ENCODE results near the gene GPHN. TPM values are rescaled to one million over a fixed set of nuclear protein-coding genes. Genes with fewer than 3 reads are reported as not detected.

Gene GPHN
- total and polyA plus RNA-seq, 2 of the 4 experiments (the other 2 are of a cell fraction): 8.0 to 8.1 TPM

DNA sequence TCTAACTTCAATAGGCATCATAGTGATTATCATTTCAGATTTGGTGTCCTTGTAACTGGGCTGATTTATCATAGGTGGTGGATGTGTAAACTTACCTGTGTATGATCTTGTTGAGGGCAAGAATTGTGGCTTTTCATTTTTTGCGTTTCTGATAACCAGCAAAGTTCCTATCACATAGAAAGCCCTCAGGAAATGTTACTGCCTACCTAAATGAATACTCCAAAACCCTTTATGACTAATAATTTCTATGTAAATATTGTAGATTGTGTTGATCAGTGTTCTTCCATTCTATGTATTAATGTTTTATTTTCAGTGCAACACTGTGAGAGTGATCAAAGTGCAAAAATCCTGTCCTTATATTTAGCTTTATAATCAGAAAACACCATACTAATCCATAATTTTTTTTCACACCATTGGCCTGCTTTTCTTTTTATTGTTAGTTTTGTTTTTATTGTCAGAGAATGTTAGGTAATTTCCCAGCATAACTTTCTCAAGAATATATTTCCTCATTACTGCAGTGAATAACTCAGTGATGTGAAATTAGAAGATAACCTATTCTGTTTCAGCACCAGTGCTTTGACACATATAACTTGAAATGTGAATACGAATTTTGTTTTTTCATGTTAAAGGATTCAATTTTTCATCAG lies 94.1 kb downstream of the GPHN start:
- Histone ChIP-seq H3K9me1 (ENCODE audit: insufficient read depth, low read length) (no peaks in the 10 kb centered on the region), H3K4me3 (ENCODE audit: insufficient read depth, low read depth, low read length) (no peak overlapping the region), H3K9me3 (ENCODE audit: control insufficient read depth, insufficient read depth, low read length) (no peaks in the 10 kb centered on the region), H2BK120ac (ENCODE audit: low read depth, low read length) (no peak overlapping the region), H3K27ac (ENCODE audit: insufficient read depth, low read length) (no peak overlapping the region), H3K4me2 (ENCODE audit: low read depth, low read length) (no peak overlapping the region), H3K18ac (ENCODE audit: low read depth, low read length) (no peak overlapping the region), H3K79me1 (ENCODE audit: low read depth in 1 of 2, low read length in 2 of 2) (no peaks in the 10 kb centered on the region), H2BK5ac (ENCODE audit: low read depth, low read length, poor library complexity, severe bottlenecking) (no peak overlapping the region), H2AK5ac (ENCODE audit: low read depth, low read length) (no peak overlapping the region), H4K5ac (ENCODE audit: low read depth, low read length) (no peak overlapping the region), H3K4ac (ENCODE audit: low read depth, low read length) (no peak overlapping the region), H3K27me3 (ENCODE audit: control insufficient read depth, insufficient read depth, low read length) (no peaks in the 10 kb centered on the region), H3K56ac (ENCODE audit: extremely low read depth, insufficient read depth, low read length) (no peak overlapping the region), H4K91ac (ENCODE audit: insufficient read depth, low read depth, low read length) (no peak overlapping the region), H3K23ac (ENCODE audit: low read depth, low read length) (no peak overlapping the region), H2AFZ (replicated peaks; ENCODE audit: low read length, poor library complexity) (no peak overlapping the region), H3K4me1 (ENCODE audit: control insufficient read depth, insufficient read depth, low read length) (no peaks in the 10 kb centered on the region; the same call in 1 of the 2 replicates), H3K14ac (replicated peaks; ENCODE audit: low read depth, low read length) (no peak overlapping the region), H2BK15ac (ENCODE audit: low read depth, low read length) (no peak overlapping the region), H2AK9ac (replicated peaks; ENCODE audit: low read depth, low read length, poor library complexity) (no peak overlapping the region), H4K20me1 (ENCODE audit: insufficient read depth, low read length) (no peaks in the 10 kb centered on the region), H3K9ac (ENCODE audit: low read depth, low read length) (no peak overlapping the region), H2BK20ac (ENCODE audit: low read depth, low read length) (no peak overlapping the region), H4K8ac (ENCODE audit: low read depth in 2 of 2, low read length in 2 of 2) (no peak overlapping the region), H3K36me3 (ENCODE audit: control insufficient read depth, insufficient read depth, low read length) (no peaks in the 10 kb centered on the region)
- ChIA-PET CTCF (no interaction called here), POLR2A (ENCODE audit: unreplicated experiment) (no interaction called here)
- in situ Hi-C loops (cut with MboI; ENCODE audit: low sequenced_read_pairs) (no loop called here), dilution Hi-C loops (cut with HindIII; ENCODE audit: low sequenced_read_pairs, unreplicated experiment) (no loop called here), intact Hi-C loops (cut with micrococcal nuclease) (no loop called here)
- no peak for DNase-seq
- no peak for ATAC-seq (ENCODE audit: low read depth)
- WGBS, 2 experiments (ENCODE audit: extremely low coverage in 2 of 2, insufficient read length in 1 of 2): no CpG with 5 or more reads among the region's 2 CpGs
- BruUV-seq (replicated peaks): no TSS peak
- TF ChIP-seq MAZ (IDR thresholded peaks at IDR 0.05; ENCODE audit: borderline replicate concordance, low read depth, low read length) (no peak), POLR2A (IDR thresholded peaks at IDR 0.05; ENCODE audit: low read depth, low read length) (no peak), RAD21 (IDR thresholded peaks at IDR 0.05; ENCODE audit: low read length) (no peak), MXI1 (IDR thresholded peaks at IDR 0.05; ENCODE audit: borderline replicate concordance, low read depth, low read length) (no peak), MAFK (IDR thresholded peaks at IDR 0.05; ENCODE audit: low read depth, low read length) (no peak), FOS (IDR thresholded peaks at IDR 0.05; ENCODE audit: low read depth, low read length) (no peak), ELK1 (IDR thresholded peaks at IDR 0.05; ENCODE audit: borderline replicate concordance, low read depth, low read length) (no peak), CHD1 (IDR thresholded peaks at IDR 0.05; ENCODE audit: low read depth, low read length) (no peak), SMC3 (IDR thresholded peaks at IDR 0.05; ENCODE audit: low read depth, low read length) (no peak), BHLHE40 (IDR thresholded peaks at IDR 0.05; ENCODE audit: low read depth, low read length) (no peak), NFE2L2 (IDR thresholded peaks at IDR 0.05; ENCODE audit: low read depth, low read length) (no peak), RCOR1 (IDR thresholded peaks at IDR 0.05; ENCODE audit: insufficient replicate concordance, low read length) (no peak), CTCF (conservative IDR thresholded peaks at IDR 0.05; ENCODE audit: low read depth, low read length) (no peak), CEBPB (IDR thresholded peaks at IDR 0.05; ENCODE audit: low read depth, low read length) (no peak)
- TF ChIP-seq, protein P1, sequence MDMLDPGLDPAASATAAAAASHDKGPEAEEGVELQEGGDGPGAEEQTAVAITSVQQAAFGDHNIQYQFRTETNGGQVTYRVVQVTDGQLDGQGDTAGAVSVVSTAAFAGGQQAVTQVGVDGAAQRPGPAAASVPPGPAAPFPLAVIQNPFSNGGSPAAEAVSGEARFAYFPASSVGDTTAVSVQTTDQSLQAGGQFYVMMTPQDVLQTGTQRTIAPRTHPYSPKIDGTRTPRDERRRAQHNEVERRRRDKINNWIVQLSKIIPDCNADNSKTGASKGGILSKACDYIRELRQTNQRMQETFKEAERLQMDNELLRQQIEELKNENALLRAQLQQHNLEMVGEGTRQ (IDR thresholded peaks at IDR 0.05; ENCODE audit: low read depth, low read length): no peak
